Measurements from ENCODE around the gene PSEN1. TPM values are rescaled to one million over a fixed set of nuclear protein-coding genes. Genes with fewer than 3 reads are reported as not detected.

The PSEN1 gene
- 31.7 and 35.5 TPM in 2 replicates for total RNA-seq

GRCh38 chr14:73136387-73137225 lies at the start of gene PSEN1:
Gene PSEN1 (plus strand): TSS chr14:73136507. CDS start chr14:73148020, 11,513 bp downstream.
- H3K4me3 ChIP-seq (ENCODE audit: low read depth, low read length): peak within 1 kb of the TSS; percentile 88
- TF ChIP-seq CTCF (conservative IDR thresholded peaks at IDR 0.05; ENCODE audit: low read depth, low read length): no peak
- no peak for DNase-seq (ENCODE audit: low read depth)

- TF ChIP-seq CTCF (conservative IDR thresholded peaks at IDR 0.05; ENCODE audit: low read depth, low read length): no peak
- H3K4me3 ChIP-seq (ENCODE audit: low read depth, low read length): no peak overlapping the region
- DNase-seq (ENCODE audit: low read depth): no peak
Measured at GRCh38 chr14:73091044-73091443, 45.3 kb upstream of the PSEN1 start.

- H3K4me3 ChIP-seq (ENCODE audit: low read depth, low read length): no peak overlapping the region
- no peak for DNase-seq (ENCODE audit: low read depth)
- TF ChIP-seq CTCF (conservative IDR thresholded peaks at IDR 0.05; ENCODE audit: low read depth, low read length): no peak
Measured at GRCh38 chr14:73097421-73097820, 38.9 kb upstream of the PSEN1 start.

GRCh38 chr14:73100334-73100733 lies 36.0 kb upstream of the PSEN1 start:
- H3K4me3 ChIP-seq (ENCODE audit: low read depth, low read length): no peak overlapping the region
- no peak for DNase-seq (ENCODE audit: low read depth)
- TF ChIP-seq CTCF (conservative IDR thresholded peaks at IDR 0.05; ENCODE audit: low read depth, low read length): no peak

- no peak for TF ChIP-seq CTCF (conservative IDR thresholded peaks at IDR 0.05; ENCODE audit: low read depth, low read length)
- DNase-seq (ENCODE audit: low read depth): no peak
- H3K4me3 ChIP-seq (ENCODE audit: low read depth, low read length): no peak overlapping the region
Measured at GRCh38 chr14:73102806-73103497, 33.4 kb upstream of the PSEN1 start.

DNA sequence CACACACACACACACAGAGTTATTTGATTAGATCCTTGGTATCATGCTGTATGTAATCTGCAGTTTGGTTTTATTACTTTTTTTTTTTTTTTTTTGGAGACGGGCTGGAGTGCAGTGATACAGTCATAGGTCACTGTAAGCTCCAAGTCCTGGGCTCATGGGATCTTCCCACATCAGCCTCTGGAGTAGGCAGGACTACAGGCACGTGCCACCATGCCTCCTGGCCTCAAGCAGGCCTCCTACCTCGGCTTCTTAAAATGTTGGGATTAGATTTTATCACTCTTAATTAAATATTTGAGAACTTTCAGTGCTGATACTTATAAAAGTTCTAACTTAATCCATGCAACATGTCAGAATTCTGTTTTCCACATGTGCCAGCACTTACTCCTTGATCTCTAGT lies 31.3 kb upstream of the PSEN1 start:
- no peak overlapping the region for H3K4me3 ChIP-seq (ENCODE audit: low read depth, low read length)
- DNase-seq (ENCODE audit: low read depth): no peak
- no peak for TF ChIP-seq CTCF (conservative IDR thresholded peaks at IDR 0.05; ENCODE audit: low read depth, low read length)

Data from epithelial cell of proximal tubule (primary cell).